ENCODE measurements around the gene TTC38. TPM values are rescaled to one million over a fixed set of nuclear protein-coding genes. Genes with fewer than 3 reads are reported as not detected.

The TTC38 gene
- total and polyA plus RNA-seq, 4 donors: 14.8 to 33.9 (median 28.6) TPM

- no peaks in the 10 kb centered on the region for H3K9me3 ChIP-seq (ENCODE audit: control insufficient read depth in 4 of 4, insufficient read depth in 3 of 4, low read length in 3 of 4)
- ATAC-seq (ENCODE audit: insufficient read depth, low FRiP score): no peak
- DNase-seq: no peak
- H3K9ac ChIP-seq (ENCODE audit: insufficient read depth in 1 of 2, low read length in 2 of 2): no peak overlapping the region
- WGBS, 2 donors: 91 to 93% methylated on average over 14 of the region's 14 CpGs
- no peak overlapping the region for H3K4me3 ChIP-seq
- TF ChIP-seq CTCF (IDR thresholded peaks at IDR 0.05; ENCODE audit: control extremely low read depth, extremely low read depth): no peak
- no peak overlapping the region for H3K27ac ChIP-seq (ENCODE audit: low read depth in 1 of 2, low read length in 1 of 2)
- no peaks in the 10 kb centered on the region for H3K4me1 ChIP-seq (ENCODE audit: control insufficient read depth in 5 of 5, insufficient read depth in 5 of 5, low read length in 5 of 5)
- H3K36me3 ChIP-seq (ENCODE audit: control insufficient read depth in 4 of 4, insufficient read depth in 4 of 4, low read length in 4 of 4): peaks cover 0 to 29% (median 2%) of the 10 kb centered on the region in 4 donors
- H3K27me3 ChIP-seq (ENCODE audit: control insufficient read depth in 3 of 3, insufficient read depth in 3 of 3, low read length in 2 of 3): no peaks in the 10 kb centered on the region
Observed at GRCh38 chr22:46320166-46320710, 52.4 kb downstream of the TTC38 start.

GRCh38 chr22:46320716-46321386 is 53.0 kb downstream of the TTC38 start:
- H3K9ac ChIP-seq (ENCODE audit: insufficient read depth in 1 of 2, low read length in 2 of 2): no peak overlapping the region
- DNase-seq (no peak), ATAC-seq (ENCODE audit: insufficient read depth, low FRiP score) (no peak)
- no peak overlapping the region for H3K4me3 ChIP-seq
- 95 to 97% methylated on average over 20 of the region's 20 CpGs for whole genome bisulfite sequencing, 2 donors
- TF ChIP-seq CTCF (IDR thresholded peaks at IDR 0.05; ENCODE audit: control extremely low read depth, extremely low read depth): no peak
- no peaks in the 10 kb centered on the region for H3K27me3 ChIP-seq (ENCODE audit: control insufficient read depth in 3 of 3, insufficient read depth in 3 of 3, low read length in 2 of 3)
- no peaks in the 10 kb centered on the region for H3K9me3 ChIP-seq (ENCODE audit: control insufficient read depth in 4 of 4, insufficient read depth in 3 of 4, low read length in 3 of 4)
- H3K36me3 ChIP-seq (ENCODE audit: control insufficient read depth in 4 of 4, insufficient read depth in 4 of 4, low read length in 4 of 4): peaks cover 0 to 29% (median 4%) of the 10 kb centered on the region in 4 donors
- no peak overlapping the region for H3K27ac ChIP-seq (ENCODE audit: low read depth in 1 of 2, low read length in 1 of 2)
- no peaks in the 10 kb centered on the region for H3K4me1 ChIP-seq (ENCODE audit: control insufficient read depth in 5 of 5, insufficient read depth in 5 of 5, low read length in 5 of 5)

GRCh38 chr22:46322711-46323110 is 54.9 kb downstream of the TTC38 start:
- no peak overlapping the region for H3K9ac ChIP-seq (ENCODE audit: insufficient read depth in 1 of 2, low read length in 2 of 2)
- no peak for TF ChIP-seq CTCF (IDR thresholded peaks at IDR 0.05; ENCODE audit: control extremely low read depth, extremely low read depth)
- 96 to 97% methylated on average over 15 of the region's 15 CpGs for WGBS, 2 donors
- DNase-seq: no peak
- H3K9me3 ChIP-seq (ENCODE audit: control insufficient read depth in 4 of 4, insufficient read depth in 3 of 4, low read length in 3 of 4): no peaks in the 10 kb centered on the region
- ATAC-seq (ENCODE audit: insufficient read depth, low FRiP score): no peak
- no peak overlapping the region for H3K4me3 ChIP-seq
- H3K27ac ChIP-seq (ENCODE audit: low read depth in 1 of 2, low read length in 1 of 2): no peak overlapping the region
- H3K27me3 ChIP-seq (ENCODE audit: control insufficient read depth in 3 of 3, insufficient read depth in 3 of 3, low read length in 2 of 3): no peaks in the 10 kb centered on the region
- no peaks in the 10 kb centered on the region for H3K4me1 ChIP-seq (ENCODE audit: control insufficient read depth in 5 of 5, insufficient read depth in 5 of 5, low read length in 5 of 5)
- peaks cover 0 to 28% (median 6%) of the 10 kb centered on the region in 4 donors for H3K36me3 ChIP-seq (ENCODE audit: control insufficient read depth in 4 of 4, insufficient read depth in 4 of 4, low read length in 4 of 4)

All from lung (tissue), 12 donors.